HepG2 (cell line): ENCODE data around the gene MED12. TPM values are rescaled to one million over a fixed set of nuclear protein-coding genes. Genes with fewer than 3 reads are reported as not detected.

Experiments
- DMAP1 ChIP-seq: IDR thresholded peaks from 2 replicates; pipeline ENCODE4 v1.6.1; 2016
- HCFC1 ChIP-seq: fragments of 150-350 bp; IDR thresholded peaks from 2 replicates; pipeline ENCODE4 v1.6.1; 2014; ENCODE audit warnings: low read depth, low read length
- PBX3 ChIP-seq: sonication (generic); formaldehyde crosslinking; IDR thresholded peaks from 2 replicates; pipeline ENCODE4 v1.8.1; 2023; ENCODE audit warnings: missing genetic modification reagents, inconsistent platforms, borderline replicate concordance
- RNF219 ChIP-seq: sonication (generic); formaldehyde crosslinking; IDR thresholded peaks from 2 replicates; pipeline ENCODE4 v1.5.0; 2020; ENCODE audit warnings: mild to moderate bottlenecking, missing genetic modification reagents
- SYNCRIP ChIP-seq: fragments of 200-400 bp; formaldehyde crosslinking; IDR thresholded peaks from 2 replicates; pipeline ENCODE4 v1.6.1; 2018; ENCODE audit warnings: mild to moderate bottlenecking, low read depth, low read length; ENCODE audit not compliant: insufficient read depth
- TBX3 ChIP-seq: fragments of 450-650 bp; IDR thresholded peaks from 2 replicates; pipeline ENCODE4 v1.6.1; 2017; ENCODE audit warnings: antibody characterized with exemption, mild to moderate bottlenecking, inconsistent platforms, borderline replicate concordance
- THYN1 ChIP-seq: sonication (generic); formaldehyde crosslinking; IDR thresholded peaks from 2 replicates; pipeline ENCODE4 v1.8.1; 2023; ENCODE audit warnings: low read depth, mild to moderate bottlenecking, moderate library complexity, missing genetic modification reagents, borderline replicate concordance
- ZBTB10 ChIP-seq: sonication (generic); formaldehyde crosslinking; IDR thresholded peaks from 2 replicates; pipeline ENCODE4 v1.4.0; 2020; ENCODE audit warnings: missing genetic modification reagents, borderline replicate concordance
- ZFP1 ChIP-seq: IDR thresholded peaks from 2 replicates; pipeline ENCODE4 v1.6.1; 2016
- polyA plus RNA-seq, 8 experiments: library from polyadenylated mRNA; depleted of rRNA in 3 of 8; stranded (reverse) in 7 of 8; unstranded in 1 of 8; fragments of >200 nt; fragmentation: Illumina TruSeq in 4 of 8; extraction: Trizol in 4 of 8; gene quantifications; 2 replicates each; pipeline versions ENCODE4 v1.2.1 to v1.2.3, GENCODE V29; 2011 to 2016; ENCODE audit warnings: low read depth in 4 of 8, missing spikeins in 1 of 8, mixed read lengths in 1 of 8; ENCODE audit not compliant: insufficient read depth in 1 of 8
- total RNA-seq, 5 experiments: library from RNA; depleted of rRNA; stranded (reverse); fragments of >200 nt; fragmentation: Illumina TruSeq; extraction: Trizol; gene quantifications; 2 replicates each; pipeline ENCODE4 v1.2.3, GENCODE V29; 2016; ENCODE audit warnings: low read depth in 1 of 5
- TF ChIP-seq, protein P1 (sequence below): sonication (generic); formaldehyde crosslinking; IDR thresholded peaks from 2 replicates; pipeline ENCODE4 v1.4.0; 2020; ENCODE audit warnings: missing genetic modification reagents, mild to moderate bottlenecking, borderline replicate concordance
- TF ChIP-seq, protein P2 (sequence below): sonication (generic); formaldehyde crosslinking; IDR thresholded peaks from 2 replicates; pipeline ENCODE4 v1.4.0; 2020; ENCODE audit warnings: missing genetic modification reagents, borderline replicate concordance
- TF ChIP-seq, protein P3 (sequence below): sonication (generic); formaldehyde crosslinking; IDR thresholded peaks from 2 replicates; pipeline ENCODE4 v1.4.0; 2020; ENCODE audit warnings: mild to moderate bottlenecking, missing genetic modification reagents

MED12 gene
- total and polyA plus RNA-seq, 2 of the 13 experiments (the other 11 are each of a cell fraction or from before 2014, with no cell fraction given), result 9.4 to 15.0 TPM

GRCh38 chrX:71091263-71091662, 27.1 kb upstream of the MED12 start (continued):
- TF ChIP-seq RNF219 (CRISPR knock-in tag) (no peak), ZFP1 (CRISPR knock-in tag) (no peak), THYN1 (CRISPR knock-in tag) (no peak), SYNCRIP (no peak), PBX3 (CRISPR knock-in tag) (no peak), DMAP1 (CRISPR knock-in tag) (no peak), TBX3 (no peak), HCFC1 (no peak), ZBTB10 (CRISPR knock-in tag) (no peak)
- TF ChIP-seq, protein P1, sequence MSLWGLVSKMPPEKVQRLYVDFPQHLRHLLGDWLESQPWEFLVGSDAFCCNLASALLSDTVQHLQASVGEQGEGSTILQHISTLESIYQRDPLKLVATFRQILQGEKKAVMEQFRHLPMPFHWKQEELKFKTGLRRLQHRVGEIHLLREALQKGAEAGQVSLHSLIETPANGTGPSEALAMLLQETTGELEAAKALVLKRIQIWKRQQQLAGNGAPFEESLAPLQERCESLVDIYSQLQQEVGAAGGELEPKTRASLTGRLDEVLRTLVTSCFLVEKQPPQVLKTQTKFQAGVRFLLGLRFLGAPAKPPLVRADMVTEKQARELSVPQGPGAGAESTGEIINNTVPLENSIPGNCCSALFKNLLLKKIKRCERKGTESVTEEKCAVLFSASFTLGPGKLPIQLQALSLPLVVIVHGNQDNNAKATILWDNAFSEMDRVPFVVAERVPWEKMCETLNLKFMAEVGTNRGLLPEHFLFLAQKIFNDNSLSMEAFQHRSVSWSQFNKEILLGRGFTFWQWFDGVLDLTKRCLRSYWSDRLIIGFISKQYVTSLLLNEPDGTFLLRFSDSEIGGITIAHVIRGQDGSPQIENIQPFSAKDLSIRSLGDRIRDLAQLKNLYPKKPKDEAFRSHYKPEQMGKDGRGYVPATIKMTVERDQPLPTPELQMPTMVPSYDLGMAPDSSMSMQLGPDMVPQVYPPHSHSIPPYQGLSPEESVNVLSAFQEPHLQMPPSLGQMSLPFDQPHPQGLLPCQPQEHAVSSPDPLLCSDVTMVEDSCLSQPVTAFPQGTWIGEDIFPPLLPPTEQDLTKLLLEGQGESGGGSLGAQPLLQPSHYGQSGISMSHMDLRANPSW (CRISPR knock-in tag), result no peak
- TF ChIP-seq, protein P2, sequence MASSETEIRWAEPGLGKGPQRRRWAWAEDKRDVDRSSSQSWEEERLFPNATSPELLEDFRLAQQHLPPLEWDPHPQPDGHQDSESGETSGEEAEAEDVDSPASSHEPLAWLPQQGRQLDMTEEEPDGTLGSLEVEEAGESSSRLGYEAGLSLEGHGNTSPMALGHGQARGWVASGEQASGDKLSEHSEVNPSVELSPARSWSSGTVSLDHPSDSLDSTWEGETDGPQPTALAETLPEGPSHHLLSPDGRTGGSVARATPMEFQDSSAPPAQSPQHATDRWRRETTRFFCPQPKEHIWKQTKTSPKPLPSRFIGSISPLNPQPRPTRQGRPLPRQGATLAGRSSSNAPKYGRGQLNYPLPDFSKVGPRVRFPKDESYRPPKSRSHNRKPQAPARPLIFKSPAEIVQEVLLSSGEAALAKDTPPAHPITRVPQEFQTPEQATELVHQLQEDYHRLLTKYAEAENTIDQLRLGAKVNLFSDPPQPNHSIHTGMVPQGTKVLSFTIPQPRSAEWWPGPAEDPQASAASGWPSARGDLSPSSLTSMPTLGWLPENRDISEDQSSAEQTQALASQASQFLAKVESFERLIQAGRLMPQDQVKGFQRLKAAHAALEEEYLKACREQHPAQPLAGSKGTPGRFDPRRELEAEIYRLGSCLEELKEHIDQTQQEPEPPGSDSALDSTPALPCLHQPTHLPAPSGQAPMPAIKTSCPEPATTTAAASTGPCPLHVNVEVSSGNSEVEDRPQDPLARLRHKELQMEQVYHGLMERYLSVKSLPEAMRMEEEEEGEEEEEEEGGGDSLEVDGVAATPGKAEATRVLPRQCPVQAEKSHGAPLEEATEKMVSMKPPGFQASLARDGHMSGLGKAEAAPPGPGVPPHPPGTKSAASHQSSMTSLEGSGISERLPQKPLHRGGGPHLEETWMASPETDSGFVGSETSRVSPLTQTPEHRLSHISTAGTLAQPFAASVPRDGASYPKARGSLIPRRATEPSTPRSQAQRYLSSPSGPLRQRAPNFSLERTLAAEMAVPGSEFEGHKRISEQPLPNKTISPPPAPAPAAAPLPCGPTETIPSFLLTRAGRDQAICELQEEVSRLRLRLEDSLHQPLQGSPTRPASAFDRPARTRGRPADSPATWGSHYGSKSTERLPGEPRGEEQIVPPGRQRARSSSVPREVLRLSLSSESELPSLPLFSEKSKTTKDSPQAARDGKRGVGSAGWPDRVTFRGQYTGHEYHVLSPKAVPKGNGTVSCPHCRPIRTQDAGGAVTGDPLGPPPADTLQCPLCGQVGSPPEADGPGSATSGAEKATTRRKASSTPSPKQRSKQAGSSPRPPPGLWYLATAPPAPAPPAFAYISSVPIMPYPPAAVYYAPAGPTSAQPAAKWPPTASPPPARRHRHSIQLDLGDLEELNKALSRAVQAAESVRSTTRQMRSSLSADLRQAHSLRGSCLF (CRISPR knock-in tag), result no peak
- TF ChIP-seq, protein P3, sequence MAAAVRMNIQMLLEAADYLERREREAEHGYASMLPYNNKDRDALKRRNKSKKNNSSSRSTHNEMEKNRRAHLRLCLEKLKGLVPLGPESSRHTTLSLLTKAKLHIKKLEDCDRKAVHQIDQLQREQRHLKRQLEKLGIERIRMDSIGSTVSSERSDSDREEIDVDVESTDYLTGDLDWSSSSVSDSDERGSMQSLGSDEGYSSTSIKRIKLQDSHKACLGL (CRISPR knock-in tag), result no peak
